Adipocyte (in vitro differentiated cells): ENCODE data around the gene GBE1.
A peak's percentile ranks its signal among the peaks of the same experiment; 100 is the strongest.

ENCODE experiments used
- DNase-seq: peaks from one replicate; pipeline ENCODE4 v3.0.0-alpha.2; 2015; ENCODE audit warnings: low read depth
- H3K27me3 ChIP-seq: replicated peaks from 2 replicates; pipeline ENCODE4 v1.7.0; 2013; ENCODE audit warnings: mild to moderate bottlenecking, low read length, moderate library complexity; ENCODE audit not compliant: control insufficient read depth, insufficient read depth
- H3K36me3 ChIP-seq: 2 replicates; pipeline ENCODE4 v1.7.0; 2013; ENCODE audit warnings: low read length, mild to moderate bottlenecking, moderate library complexity; ENCODE audit not compliant: control insufficient read depth, insufficient read depth, severe bottlenecking
- H3K4me1 ChIP-seq: 2 replicates; pipeline ENCODE4 v1.7.0; 2013; ENCODE audit warnings: mild to moderate bottlenecking, low read length, moderate library complexity; ENCODE audit not compliant: control insufficient read depth, insufficient read depth
- H3K4me3 ChIP-seq: 2 replicates; pipeline ENCODE4 v1.7.0; 2013; ENCODE audit warnings: mild to moderate bottlenecking, low read length, moderate library complexity
- H3K9ac ChIP-seq: 2 replicates; pipeline ENCODE4 v1.7.0; 2013; ENCODE audit warnings: mild to moderate bottlenecking, low read length, moderate library complexity
- H3K9me3 ChIP-seq: 2 replicates; pipeline ENCODE4 v1.7.0; 2013; ENCODE audit warnings: mild to moderate bottlenecking, low read length, moderate library complexity; ENCODE audit not compliant: control insufficient read depth

Gene GBE1

DNA sequence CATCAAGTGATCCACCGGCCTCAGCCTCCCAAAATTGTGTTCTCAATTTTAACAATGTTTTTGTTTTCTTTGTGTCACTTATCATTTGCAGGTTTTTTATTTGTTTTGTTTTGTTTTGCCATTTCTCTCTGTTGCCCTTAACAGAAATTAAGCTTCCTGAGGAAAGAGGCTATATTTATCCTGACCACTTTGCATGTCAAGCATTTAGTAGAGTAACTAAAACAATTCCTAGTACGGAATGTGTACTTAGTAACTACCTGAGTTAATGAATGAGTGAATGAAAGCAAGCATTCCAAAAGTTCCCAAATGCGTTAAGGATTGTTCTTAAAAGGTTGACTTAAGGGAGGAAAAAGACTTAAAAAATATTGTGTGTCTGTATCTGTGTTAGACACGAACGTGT is 193.1 kb downstream of the GBE1 start:
- peaks cover 23% of the 10 kb centered on the region for H3K4me1 ChIP-seq
- H3K4me3 ChIP-seq: no peak overlapping the region
- H3K36me3 ChIP-seq: peaks cover 84% of the 10 kb centered on the region
- H3K9me3 ChIP-seq: no peaks in the 10 kb centered on the region
- no peak for DNase-seq
- no peaks in the 10 kb centered on the region for H3K27me3 ChIP-seq
- H3K9ac ChIP-seq: no peak overlapping the region

DNA sequence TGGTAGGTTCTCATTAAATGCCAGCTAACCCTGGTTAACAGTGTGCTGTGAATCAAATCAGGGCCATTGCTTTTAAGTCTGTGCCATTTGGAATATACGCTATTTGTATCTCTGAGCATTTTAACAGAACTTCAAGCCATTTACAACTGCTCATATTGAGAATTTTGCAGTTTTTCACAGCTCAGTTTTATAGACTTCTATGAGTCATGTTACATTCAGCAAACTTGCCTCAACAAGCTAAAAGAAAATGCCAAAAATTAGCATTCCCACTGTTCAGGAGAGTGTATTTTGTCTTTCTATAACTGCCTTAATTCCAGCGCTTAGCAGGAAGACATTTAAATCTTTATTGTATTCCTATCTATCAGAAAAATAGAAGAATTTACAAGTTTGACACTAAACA is 196.4 kb downstream of the GBE1 start:
- Histone ChIP-seq H3K9ac (no peak overlapping the region), H3K36me3 (peaks cover 89% of the 10 kb centered on the region), H3K4me3 (no peak overlapping the region), H3K9me3 (no peaks in the 10 kb centered on the region), H3K27me3 (no peaks in the 10 kb centered on the region), H3K4me1 (peaks cover 11% of the 10 kb centered on the region)
- DNase-seq: no peak

DNA sequence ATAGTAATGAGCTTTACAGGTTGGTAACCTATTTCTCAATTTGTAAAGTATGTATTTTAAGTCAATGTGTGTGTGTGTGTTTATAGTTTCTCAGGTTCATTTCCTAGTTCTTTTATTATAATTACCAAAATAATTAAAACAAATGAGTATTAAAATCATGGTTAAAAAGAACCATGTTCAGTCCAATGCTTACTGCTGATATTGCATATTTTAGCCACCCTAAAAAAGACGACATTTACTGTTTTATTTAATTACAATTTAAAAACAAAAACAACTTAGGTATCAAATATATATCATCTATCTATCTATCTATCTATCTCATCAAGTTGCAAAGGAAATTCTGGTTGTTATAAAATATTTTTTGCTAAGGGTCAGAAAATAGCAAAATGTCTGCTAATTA is 203.3 kb downstream of the GBE1 start:
- peaks cover 21% of the 10 kb centered on the region for H3K4me1 ChIP-seq
- no peak for DNase-seq
- H3K9me3 ChIP-seq: no peaks in the 10 kb centered on the region
- H3K9ac ChIP-seq: no peak overlapping the region
- H3K27me3 ChIP-seq: no peaks in the 10 kb centered on the region
- H3K36me3 ChIP-seq: peaks cover 71% of the 10 kb centered on the region
- H3K4me3 ChIP-seq: no peak overlapping the region

DNA sequence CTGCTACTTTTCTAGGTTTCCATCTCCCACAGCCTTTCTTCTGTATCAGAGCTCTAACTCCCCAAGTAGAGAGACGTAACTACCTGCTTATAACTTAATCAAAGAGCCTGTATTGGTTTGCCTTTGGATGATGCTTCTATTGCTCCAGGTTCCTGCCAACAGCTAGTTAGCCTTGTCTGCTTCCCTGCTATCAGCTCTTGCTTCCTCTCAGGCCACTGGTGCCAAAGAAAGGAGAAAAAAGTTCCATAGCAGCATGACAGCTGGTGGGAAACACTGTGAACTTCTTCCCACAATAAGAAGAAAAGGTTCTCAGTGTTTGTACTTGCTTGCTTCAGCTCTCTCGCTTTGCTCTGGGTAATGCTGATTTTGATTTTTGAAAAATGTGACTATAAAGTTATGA is 206.6 kb downstream of the GBE1 start:
- peaks cover 39% of the 10 kb centered on the region for H3K4me1 ChIP-seq
- no peak overlapping the region for H3K4me3 ChIP-seq
- H3K36me3 ChIP-seq: peaks cover 56% of the 10 kb centered on the region
- no peaks in the 10 kb centered on the region for H3K9me3 ChIP-seq
- H3K9ac ChIP-seq: no peak overlapping the region
- H3K27me3 ChIP-seq: no peaks in the 10 kb centered on the region
- no peak for DNase-seq

DNA sequence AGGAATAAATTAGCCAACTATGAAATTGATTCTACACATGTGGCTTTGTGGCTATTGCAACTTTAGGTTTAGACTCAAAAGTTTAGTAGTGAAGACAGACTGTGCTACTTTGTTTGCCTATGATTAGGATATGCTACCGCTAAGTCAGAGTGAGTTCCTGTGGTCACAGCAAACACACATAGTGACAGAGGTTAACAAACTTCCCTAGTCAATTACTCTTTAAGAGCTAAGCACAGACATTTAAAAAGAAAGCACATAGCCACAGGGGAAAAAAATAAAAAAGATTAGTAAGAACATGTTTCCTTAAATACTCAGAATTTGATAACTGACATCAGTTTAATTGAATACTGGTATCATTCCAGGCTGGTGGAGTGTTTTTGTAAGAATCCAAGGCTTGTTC is 207.1 kb downstream of the GBE1 start:
- Histone ChIP-seq H3K9me3 (no peaks in the 10 kb centered on the region), H3K9ac (no peak overlapping the region), H3K27me3 (no peaks in the 10 kb centered on the region), H3K36me3 (peaks cover 52% of the 10 kb centered on the region), H3K4me1 (peaks cover 43% of the 10 kb centered on the region), H3K4me3 (no peak overlapping the region)
- DNase-seq: no peak

DNA sequence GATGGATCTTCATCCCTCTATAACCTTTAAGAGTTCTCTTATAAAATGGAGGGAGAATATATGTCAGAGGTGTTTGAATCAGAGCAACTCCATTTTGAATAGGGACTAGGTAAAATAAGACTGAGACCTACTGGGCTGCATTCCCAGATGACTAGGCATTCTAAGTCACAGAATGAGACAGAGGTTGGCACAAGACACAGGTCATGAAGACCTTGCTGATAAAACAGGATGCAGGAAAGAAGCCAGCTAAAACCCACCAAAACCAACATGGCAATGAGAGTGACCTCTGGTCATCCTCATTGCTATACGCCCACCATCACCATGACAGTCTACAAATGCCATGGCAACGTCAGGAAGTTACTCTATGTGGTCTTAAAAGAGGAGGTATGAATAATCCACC is 211.0 kb downstream of the GBE1 start:
- Histone ChIP-seq H3K36me3 (peaks cover 54% of the 10 kb centered on the region), H3K27me3 (no peaks in the 10 kb centered on the region), H3K4me1 (peaks cover 41% of the 10 kb centered on the region), H3K4me3 (no peak overlapping the region), H3K9ac (no peak overlapping the region), H3K9me3 (no peaks in the 10 kb centered on the region)
- no peak for DNase-seq

DNA sequence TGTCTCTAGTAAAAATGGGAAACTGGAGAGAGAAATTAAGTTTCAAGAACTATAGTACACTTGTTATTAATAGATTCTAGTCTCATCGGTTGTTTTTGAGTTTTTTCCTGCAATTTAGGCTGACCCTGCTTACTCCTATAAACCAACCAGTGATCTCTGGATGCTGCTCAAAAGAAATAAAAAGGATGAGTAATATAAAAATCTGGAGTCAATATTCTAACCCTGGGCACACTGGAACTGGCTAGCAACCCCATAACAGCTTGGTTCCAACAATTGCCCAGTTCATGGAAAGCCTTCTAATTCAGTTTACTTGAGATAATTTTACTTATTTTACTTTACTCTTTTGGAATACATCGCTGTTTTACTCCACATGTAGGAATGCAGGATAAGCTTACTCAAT is 211.6 kb downstream of the GBE1 start:
- H3K36me3 ChIP-seq: peaks cover 55% of the 10 kb centered on the region
- H3K4me1 ChIP-seq: peaks cover 38% of the 10 kb centered on the region
- H3K27me3 ChIP-seq: no peaks in the 10 kb centered on the region
- no peak overlapping the region for H3K9ac ChIP-seq
- H3K9me3 ChIP-seq: no peaks in the 10 kb centered on the region
- no peak for DNase-seq
- H3K4me3 ChIP-seq: no peak overlapping the region

DNA sequence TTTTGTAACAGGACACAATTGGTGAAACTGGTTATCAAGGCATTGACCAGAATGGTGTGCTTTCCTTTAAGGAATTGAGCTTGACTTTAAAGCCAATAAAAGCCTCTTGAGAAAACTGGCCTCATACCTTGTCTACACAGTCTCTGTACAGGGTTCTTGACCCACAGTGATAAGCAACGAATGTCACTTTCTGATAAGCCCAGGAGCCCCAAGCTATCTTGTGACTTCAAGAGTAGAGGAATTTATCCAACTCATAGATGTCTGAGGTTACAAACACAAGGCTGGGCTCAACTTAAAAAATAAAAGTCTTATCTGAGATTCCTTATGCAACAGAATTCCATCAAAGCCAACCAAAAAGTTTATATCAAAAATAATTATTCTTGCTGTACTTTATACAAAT is 212.1 kb downstream of the GBE1 start:
- no peak for DNase-seq
- Histone ChIP-seq H3K4me1 (peaks cover 34% of the 10 kb centered on the region), H3K27me3 (no peaks in the 10 kb centered on the region), H3K4me3 (no peak overlapping the region), H3K9ac (no peak overlapping the region), H3K9me3 (no peaks in the 10 kb centered on the region), H3K36me3 (peaks cover 52% of the 10 kb centered on the region)

DNA sequence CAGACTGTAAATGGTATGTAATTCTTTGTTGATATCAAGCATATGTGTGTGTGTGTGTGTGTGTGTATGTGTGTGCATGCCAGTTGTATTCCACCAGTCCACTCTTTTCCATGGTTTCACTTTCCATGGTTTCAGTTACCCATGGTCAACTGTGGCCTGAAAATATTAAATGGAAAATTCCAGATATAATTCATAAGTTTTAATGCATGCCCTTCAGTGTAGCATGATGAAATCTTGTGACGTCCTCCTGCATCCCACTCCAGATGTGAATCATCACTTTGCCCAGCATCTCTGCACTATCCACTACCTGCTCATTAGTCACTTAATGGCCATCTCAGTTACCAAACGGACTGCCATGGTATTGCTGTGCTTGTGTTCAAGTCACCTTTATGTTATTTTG is 215.9 kb downstream of the GBE1 start:
- peak; percentile 48 for DNase-seq
- Histone ChIP-seq H3K4me3 (no peak overlapping the region), H3K9me3 (no peaks in the 10 kb centered on the region), H3K36me3 (peaks cover 53% of the 10 kb centered on the region), H3K27me3 (no peaks in the 10 kb centered on the region), H3K9ac (no peak overlapping the region), H3K4me1 (peaks cover 18% of the 10 kb centered on the region)

DNA sequence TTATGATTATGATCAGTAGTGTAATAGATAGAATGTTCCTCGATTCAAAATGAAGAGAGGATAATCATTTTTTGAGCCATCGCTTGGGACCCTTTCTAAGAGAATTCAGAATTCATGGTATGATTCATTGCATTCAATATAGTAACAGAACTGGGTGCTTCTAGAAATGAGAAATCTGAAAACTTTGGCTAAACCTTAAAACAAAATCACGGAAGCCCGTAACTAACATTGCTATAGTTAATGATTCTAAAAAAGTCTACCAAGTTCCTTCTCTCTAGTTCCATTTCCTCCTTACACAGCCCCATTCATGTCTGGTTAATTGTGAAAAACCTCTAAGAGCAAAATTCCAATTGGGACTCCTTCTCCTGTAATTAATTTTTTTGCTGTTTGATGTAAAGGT is 217.1 kb downstream of the GBE1 start:
- H3K27me3 ChIP-seq: no peaks in the 10 kb centered on the region
- no peak overlapping the region for H3K9ac ChIP-seq
- no peaks in the 10 kb centered on the region for H3K9me3 ChIP-seq
- peaks cover 59% of the 10 kb centered on the region for H3K36me3 ChIP-seq
- no peak overlapping the region for H3K4me3 ChIP-seq
- peaks cover 6% of the 10 kb centered on the region for H3K4me1 ChIP-seq
- no peak for DNase-seq

DNA sequence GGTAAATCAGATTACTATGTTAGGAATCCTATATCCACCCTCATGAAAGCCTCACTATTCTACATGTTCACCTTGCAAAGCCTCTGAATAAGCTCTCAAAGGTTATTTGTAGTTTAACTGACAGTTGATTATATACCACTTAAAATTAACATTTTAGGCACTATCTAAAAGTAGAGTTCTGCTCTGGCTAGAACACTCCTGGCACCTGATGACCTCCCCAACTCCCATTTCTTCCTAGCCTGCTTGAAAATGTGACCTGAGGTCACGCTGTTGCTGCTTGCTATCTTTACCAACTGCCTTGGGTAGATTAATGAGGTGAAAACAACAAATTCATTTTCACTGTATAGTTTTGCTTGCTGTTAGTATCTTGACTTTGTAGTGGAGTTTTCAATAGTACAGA is 220.7 kb downstream of the GBE1 start:
- DNase-seq: no peak
- Histone ChIP-seq H3K36me3 (peaks cover 62% of the 10 kb centered on the region), H3K4me3 (no peak overlapping the region), H3K4me1 (no peaks in the 10 kb centered on the region), H3K27me3 (no peaks in the 10 kb centered on the region), H3K9ac (no peak overlapping the region), H3K9me3 (no peaks in the 10 kb centered on the region)

DNA sequence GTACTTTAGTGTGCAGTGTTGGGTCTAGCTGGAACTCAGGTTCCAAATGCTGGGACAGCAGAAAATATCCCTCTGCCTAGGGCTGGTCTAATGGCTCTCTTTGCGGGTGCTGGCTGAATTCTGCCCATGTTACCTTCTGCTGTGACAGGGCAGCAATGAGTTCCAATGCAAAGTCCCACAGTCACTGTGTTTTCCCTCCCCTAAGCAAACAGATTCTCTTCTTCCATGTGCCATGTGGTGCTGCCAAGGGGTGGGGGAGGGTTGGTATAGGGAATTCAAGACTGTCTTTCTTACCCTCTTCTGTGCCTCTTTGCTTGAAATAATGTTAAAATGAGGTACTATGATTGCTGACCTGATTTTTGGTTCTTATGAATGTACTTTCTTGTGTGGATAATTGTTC is 229.6 kb downstream of the GBE1 start:
- H3K4me3 ChIP-seq: no peak overlapping the region
- DNase-seq: no peak
- no peak overlapping the region for H3K9ac ChIP-seq
- H3K36me3 ChIP-seq: peaks cover 87% of the 10 kb centered on the region
- H3K27me3 ChIP-seq: no peaks in the 10 kb centered on the region
- peaks cover 10% of the 10 kb centered on the region for H3K4me1 ChIP-seq
- H3K9me3 ChIP-seq: no peaks in the 10 kb centered on the region
